AG04449 (cell line): ENCODE measurements around the gene MXRA7.

Source experiments
- CTCF ChIA-PET: fragments of 350-600 bp; formaldehyde crosslinking; extraction: SDS; loops from one replicate; lab custom pipeline; 2021; ENCODE audit warnings: antibody characterized with exemption; lab: Yijun Ruan, JAX
- POLR2A ChIA-PET: fragments of 400-600, 350-600 bp; formaldehyde crosslinking; extraction: SDS; loops from one replicate; lab custom pipeline; 2020; ENCODE audit warnings: antibody characterized with exemption, inconsistent platforms; lab: Yijun Ruan, JAX
- DNase-seq: peaks from one replicate; pipeline ENCODE4 v3.0.0-alpha.2; 2010; ENCODE audit warnings: low read depth, low spot score
- H3K4me3 ChIP-seq: 2 replicates; pipeline ENCODE4 v1.5.1; 2011; ENCODE audit warnings: low read depth, mild to moderate bottlenecking, control low read depth, low read length
- TF ChIP-seq, protein P1 (sequence below): IDR thresholded peaks from one replicate; pipeline ENCODE4 v1.5.1; 2011; ENCODE audit warnings: mild to moderate bottlenecking, moderate library complexity, low read length, control low read depth, inconsistent platforms; ENCODE audit not compliant: insufficient read depth; ENCODE audit errors: missing control alignments

MXRA7 gene

GRCh38 chr17:76710863-76711611 is at the start of gene MXRA7:
Gene MXRA7 (minus strand): TSS chr17:76710965. CDS start chr17:76710946, 19 bp downstream.
- H3K4me3 ChIP-seq: peak within 1 kb of the TSS; percentile 92
- no peak for DNase-seq
- CTCF ChIA-PET: interaction anchor here (0.6 to 1.5 kb wide), 7 partner anchors 17 to 431 kb away, joined by 3 to 6 read pairs (median 3); no protein-coding TSS in a partner anchor
- TF ChIP-seq, protein P1, sequence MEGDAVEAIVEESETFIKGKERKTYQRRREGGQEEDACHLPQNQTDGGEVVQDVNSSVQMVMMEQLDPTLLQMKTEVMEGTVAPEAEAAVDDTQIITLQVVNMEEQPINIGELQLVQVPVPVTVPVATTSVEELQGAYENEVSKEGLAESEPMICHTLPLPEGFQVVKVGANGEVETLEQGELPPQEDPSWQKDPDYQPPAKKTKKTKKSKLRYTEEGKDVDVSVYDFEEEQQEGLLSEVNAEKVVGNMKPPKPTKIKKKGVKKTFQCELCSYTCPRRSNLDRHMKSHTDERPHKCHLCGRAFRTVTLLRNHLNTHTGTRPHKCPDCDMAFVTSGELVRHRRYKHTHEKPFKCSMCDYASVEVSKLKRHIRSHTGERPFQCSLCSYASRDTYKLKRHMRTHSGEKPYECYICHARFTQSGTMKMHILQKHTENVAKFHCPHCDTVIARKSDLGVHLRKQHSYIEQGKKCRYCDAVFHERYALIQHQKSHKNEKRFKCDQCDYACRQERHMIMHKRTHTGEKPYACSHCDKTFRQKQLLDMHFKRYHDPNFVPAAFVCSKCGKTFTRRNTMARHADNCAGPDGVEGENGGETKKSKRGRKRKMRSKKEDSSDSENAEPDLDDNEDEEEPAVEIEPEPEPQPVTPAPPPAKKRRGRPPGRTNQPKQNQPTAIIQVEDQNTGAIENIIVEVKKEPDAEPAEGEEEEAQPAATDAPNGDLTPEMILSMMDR: no peak
- POLR2A ChIA-PET: interaction anchor here (1.3 to 1.6 kb wide), 2 partner anchors 26 to 153 kb away, joined by 3 to 5 read pairs; partner anchors contain the start of gene SRSF2

- TF ChIP-seq, protein P1: no peak
- ChIA-PET CTCF (no interaction called here), POLR2A (no interaction called here)
- no peak overlapping the region for H3K4me3 ChIP-seq
- DNase-seq: no peak
These were observed 47.8 kb upstream of the MXRA7 start for GRCh38 chr17:76758570-76758969.

GRCh38 chr17:76757256-76757655 is 46.5 kb upstream of the MXRA7 start:
- ChIA-PET POLR2A (no interaction called here), CTCF (no interaction called here)
- TF ChIP-seq, protein P1: no peak
- DNase-seq: no peak
- no peak overlapping the region for H3K4me3 ChIP-seq

- ChIA-PET POLR2A (no interaction called here), CTCF (interaction anchor here (0.6 kb wide), 1 partner anchor 12 kb away, joined by 3 read pairs; no protein-coding TSS in a partner anchor)
- TF ChIP-seq, protein P1: no peak
- H3K4me3 ChIP-seq: no peak overlapping the region
- DNase-seq: no peak
These were observed 44.5 kb upstream of the MXRA7 start for GRCh38 chr17:76755285-76755684.

DNA sequence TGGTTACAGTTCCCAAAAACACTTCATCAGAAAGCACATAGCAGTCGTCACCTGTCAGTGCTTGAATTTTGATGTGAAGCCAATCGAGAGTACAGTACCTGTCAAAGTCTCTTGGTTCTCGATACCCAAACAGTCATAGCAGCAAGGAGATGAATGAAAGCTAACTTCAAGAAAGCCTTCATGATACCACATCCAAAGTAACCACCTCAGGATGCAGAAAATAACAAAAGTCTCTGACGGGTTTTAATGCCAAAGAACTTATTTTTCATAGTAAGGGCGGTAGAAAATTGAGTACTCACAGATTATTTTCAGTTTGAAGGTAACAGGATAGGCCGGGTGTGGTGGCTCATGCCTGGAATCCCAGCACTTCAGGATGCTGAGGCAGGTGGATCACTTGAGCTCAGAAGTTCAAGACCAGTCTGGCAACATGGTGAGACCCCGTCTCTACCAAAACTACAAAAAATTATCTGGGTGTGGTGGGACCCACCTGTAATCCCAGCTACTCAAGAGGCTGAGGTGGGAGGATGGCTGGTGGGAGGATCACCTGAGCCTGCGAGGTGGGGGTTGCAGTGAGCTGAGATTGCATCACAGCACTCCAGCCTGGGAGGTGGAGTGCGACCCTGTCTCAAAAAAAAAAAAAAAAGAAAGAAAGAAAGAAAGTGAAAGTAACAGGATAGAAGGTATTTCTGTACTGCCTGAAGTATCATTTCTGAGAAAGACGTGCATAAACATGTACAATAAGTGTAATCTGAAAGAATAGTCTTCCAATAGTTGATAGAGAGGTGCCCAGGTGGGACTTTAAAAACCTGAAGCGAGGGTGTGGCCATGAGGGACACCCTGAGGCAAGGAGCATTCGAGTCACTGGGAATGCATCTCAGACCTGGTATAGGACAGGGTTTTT is 42.5 kb upstream of the MXRA7 start:
- POLR2A ChIA-PET: no interaction called here

More for the DNA sequence above, 42.5 kb upstream of the MXRA7 start:
- TF ChIP-seq, protein P1: no peak
- CTCF ChIA-PET: interaction anchor here (1.2 to 1.7 kb wide), 2 partner anchors 10 to 38 kb away, joined by 3 read pairs; no protein-coding TSS in a partner anchor
- DNase-seq: no peak
- no peak overlapping the region for H3K4me3 ChIP-seq
